Astrocyte (in vitro differentiated cells and primary cell): ENCODE results near the gene ITPRIPL2. TPM values are rescaled to one million over a fixed set of nuclear protein-coding genes. Genes with fewer than 3 reads are reported as not detected.

Source experiments
- DNase-seq: peaks from one replicate; pipeline ENCODE4 v3.0.0-alpha.2; 2010; ENCODE audit warnings: low read depth
- FAIRE-seq: peaks from 2 replicates; lab custom pipeline; 2011; peaks lifted over from hg19 to GRCh38; lab: Jason Lieb, UNC
- H2AFZ ChIP-seq: 2 replicates; pipeline ENCODE4 v1.6.0; 2012; ENCODE audit warnings: low read depth, low read length, inconsistent platforms
- H3K27ac ChIP-seq: 2 replicates; pipeline ENCODE4 v1.5.1; 2011; ENCODE audit warnings: low read depth, low read length, inconsistent platforms
- H3K27me3 ChIP-seq: 2 replicates; pipeline ENCODE4 v1.6.0; 2011; ENCODE audit warnings: low read length, inconsistent platforms; ENCODE audit not compliant: insufficient read depth
- H3K36me3 ChIP-seq: 2 replicates; pipeline ENCODE4 v1.5.1; 2011; ENCODE audit warnings: low read length, inconsistent platforms; ENCODE audit not compliant: insufficient read depth
- H3K4me1 ChIP-seq: 2 replicates; pipeline ENCODE4 v1.5.1; 2011; ENCODE audit warnings: low read length, inconsistent platforms; ENCODE audit not compliant: insufficient read depth
- H3K4me2 ChIP-seq: 2 replicates; pipeline ENCODE4 v1.6.0; 2012; ENCODE audit warnings: low read length, inconsistent platforms
- H3K4me3 ChIP-seq: 2 replicates; pipeline ENCODE4 v1.5.1; 2011; ENCODE audit warnings: low read depth, mild to moderate bottlenecking, low read length, inconsistent platforms; ENCODE audit not compliant: insufficient read depth
- H3K79me2 ChIP-seq: 2 replicates; pipeline ENCODE4 v1.6.0; 2012; ENCODE audit warnings: mild to moderate bottlenecking, low read length, inconsistent platforms; ENCODE audit not compliant: insufficient read depth
- H3K9ac ChIP-seq: 2 replicates; pipeline ENCODE4 v1.6.0; 2012; ENCODE audit warnings: mild to moderate bottlenecking, low read length, inconsistent platforms
- H3K9me3 ChIP-seq: 2 replicates; pipeline ENCODE4 v1.5.1; 2012; ENCODE audit warnings: low read depth, mild to moderate bottlenecking, low read length, inconsistent platforms; ENCODE audit not compliant: insufficient read depth
- H4K20me1 ChIP-seq: 2 replicates; pipeline ENCODE4 v1.6.0; 2012; ENCODE audit warnings: low read length, inconsistent platforms; ENCODE audit not compliant: insufficient read depth
- H3K27ac Mint-ChIP-seq: one replicate; pipeline ENCODE4 v1.8.0; 2021; ENCODE audit warnings: mild to moderate bottlenecking, mixed read lengths; ENCODE audit not compliant: unreplicated experiment
- H3K27me3 Mint-ChIP-seq: one replicate; pipeline ENCODE4 v1.8.0; 2021; ENCODE audit warnings: low read depth, mixed read lengths; ENCODE audit not compliant: unreplicated experiment
- H3K36me3 Mint-ChIP-seq: one replicate; pipeline ENCODE4 v1.8.0; 2021; ENCODE audit warnings: low read depth, mixed read lengths; ENCODE audit not compliant: unreplicated experiment
- H3K4me1 Mint-ChIP-seq: one replicate; pipeline ENCODE4 v1.8.0; 2021; ENCODE audit warnings: low read depth, mixed read lengths; ENCODE audit not compliant: unreplicated experiment
- H3K4me3 Mint-ChIP-seq: one replicate; pipeline ENCODE4 v1.8.0; 2021; ENCODE audit warnings: mild to moderate bottlenecking, moderate library complexity, mixed read lengths; ENCODE audit not compliant: unreplicated experiment
- H3K9me3 Mint-ChIP-seq: one replicate; pipeline ENCODE4 v1.8.0; 2021; ENCODE audit warnings: mild to moderate bottlenecking, mixed read lengths; ENCODE audit not compliant: unreplicated experiment
- CTCF ChIP-seq: IDR thresholded peaks from 2 replicates; pipeline ENCODE4 v1.5.1; 2011; ENCODE audit warnings: low read depth, mild to moderate bottlenecking, inconsistent platforms, low read length, moderate library complexity; ENCODE audit not compliant: insufficient read depth
- EZH2 ChIP-seq: IDR thresholded peaks from 2 replicates; pipeline ENCODE4 v1.6.1; 2012; ENCODE audit warnings: mild to moderate bottlenecking, low read length, inconsistent platforms; ENCODE audit not compliant: insufficient read depth
- total RNA-seq: library from RNA; stranded (reverse); gene quantifications from 2 replicates; pipeline ENCODE4 v1.2.1, GENCODE V29; 2021

Gene ITPRIPL2
- total RNA-seq, 1 donor from 2014 or later = 47.8 TPM

- no peak overlapping the region for H2AFZ ChIP-seq
- no peaks in the 10 kb centered on the region for H4K20me1 ChIP-seq
- H3K9ac ChIP-seq = no peak overlapping the region
- H3K4me1 Mint-ChIP-seq = peaks cover 3% of the 10 kb centered on the region
- H3K9me3 ChIP-seq = no peaks in the 10 kb centered on the region
- no peaks in the 10 kb centered on the region for H3K79me2 ChIP-seq
- FAIRE-seq (no peak), DNase-seq (peak; percentile 8)
- no peaks in the 10 kb centered on the region for H3K36me3 ChIP-seq
- no peak overlapping the region for H3K4me2 ChIP-seq
- H3K36me3 Mint-ChIP-seq = no peaks in the 10 kb centered on the region
- peaks cover 7% of the 10 kb centered on the region for H3K9me3 Mint-ChIP-seq
- no peak overlapping the region for H3K4me3 Mint-ChIP-seq
- H3K4me1 ChIP-seq = peaks cover 3% of the 10 kb centered on the region
- H3K27me3 ChIP-seq = peaks cover 8% of the 10 kb centered on the region
- no peak overlapping the region for H3K4me3 ChIP-seq
- no peak overlapping the region for H3K27ac Mint-ChIP-seq
- peaks cover 14% of the 10 kb centered on the region for H3K27me3 Mint-ChIP-seq
- H3K27ac ChIP-seq = no peak overlapping the region
- no peak for TF ChIP-seq CTCF
- no peak for TF ChIP-seq EZH2
These were observed 51.3 kb downstream of the ITPRIPL2 start for GRCh38 chr16:19165101-19165500.

GRCh38 chr16:19166500-19166899, 52.7 kb downstream of the ITPRIPL2 start:
- TF ChIP-seq CTCF (no peak), EZH2 (no peak)
- Histone ChIP-seq H3K27me3 (peaks cover 8% of the 10 kb centered on the region), H3K27ac (no peak overlapping the region), H3K4me2 (no peak overlapping the region), H3K79me2 (no peaks in the 10 kb centered on the region), H3K36me3 (no peaks in the 10 kb centered on the region), H3K4me3 (no peak overlapping the region), H3K9ac (no peak overlapping the region), H3K9me3 (no peaks in the 10 kb centered on the region), H3K4me1 (peaks cover 3% of the 10 kb centered on the region), H4K20me1 (no peaks in the 10 kb centered on the region), H2AFZ (no peak overlapping the region)
- Mint-ChIP-seq H3K4me1 (peaks cover 3% of the 10 kb centered on the region), H3K4me3 (no peak overlapping the region), H3K9me3 (peaks cover 7% of the 10 kb centered on the region), H3K27me3 (peaks cover 20% of the 10 kb centered on the region), H3K36me3 (no peaks in the 10 kb centered on the region), H3K27ac (no peak overlapping the region)
- FAIRE-seq (no peak), DNase-seq (no peak)

GRCh38 chr16:19167710-19168370, 54.1 kb downstream of the ITPRIPL2 start, which contains the start of gene SYT17:
TSS of gene SYT17 (plus strand) at chr16:19168240. CDS start at chr16:19168647, 407 bp downstream.
- no peak within 1 kb of the TSS for H3K9ac ChIP-seq
- peak; percentile 38 for DNase-seq
- H3K4me3 Mint-ChIP-seq = peak within 1 kb of the TSS; percentile 74
- peak within 1 kb of the TSS; percentile 60 for H2AFZ ChIP-seq
- H3K27me3 ChIP-seq = peaks cover 10% of the 10 kb centered on the region
- no peaks in the 10 kb centered on the region for H3K36me3 Mint-ChIP-seq
- H3K27ac ChIP-seq = no peak within 1 kb of the TSS
- no peaks in the 10 kb centered on the region for H3K36me3 ChIP-seq
- peak within 1 kb of the TSS; percentile 28 for H3K4me3 ChIP-seq
- H3K9me3 ChIP-seq = no peaks in the 10 kb centered on the region
- H4K20me1 ChIP-seq = no peaks in the 10 kb centered on the region
- H3K79me2 ChIP-seq = no peaks in the 10 kb centered on the region
- TF ChIP-seq EZH2 (peak; percentile 16), CTCF (peak; percentile 8)
- H3K27me3 Mint-ChIP-seq = peaks cover 26% of the 10 kb centered on the region
- peaks cover 7% of the 10 kb centered on the region for H3K9me3 Mint-ChIP-seq
- no peak within 1 kb of the TSS for H3K27ac Mint-ChIP-seq
- no peak for FAIRE-seq
- H3K4me2 ChIP-seq = peak within 1 kb of the TSS; percentile 83
- peaks cover 3% of the 10 kb centered on the region for H3K4me1 ChIP-seq
- H3K4me1 Mint-ChIP-seq = peaks cover 3% of the 10 kb centered on the region
